H9 (cell line): ENCODE results near the gene NEDD4L. TPM values are rescaled to one million over a fixed set of nuclear protein-coding genes. Genes with fewer than 3 reads are reported as not detected.
A peak's percentile ranks its signal among the peaks of the same experiment; 100 is the strongest.

Experiments used
- DNase-seq: peaks from one replicate; pipeline ENCODE4 v3.0.0-alpha.2; 2017
- H2AFZ ChIP-seq: one replicate; pipeline ENCODE4 v1.6.1; 2013; ENCODE audit warnings: mild to moderate bottlenecking, low read length, control low read depth, moderate library complexity
- H2AK5ac ChIP-seq: 2 replicates; pipeline ENCODE4 v1.6.1; 2013; ENCODE audit warnings: low read length, control low read depth, mixed read lengths; ENCODE audit not compliant: insufficient read length
- H2BK120ac ChIP-seq: one replicate; pipeline ENCODE4 v1.6.1; 2013; ENCODE audit warnings: low read depth, mild to moderate bottlenecking, low read length, control low read depth, inconsistent platforms; ENCODE audit not compliant: poor library complexity, severe bottlenecking
- H2BK12ac ChIP-seq: 2 replicates; pipeline ENCODE4 v1.6.1; 2013; ENCODE audit warnings: low read length, control low read depth, mixed read lengths, low read depth; ENCODE audit not compliant: insufficient read length
- H2BK15ac ChIP-seq: 2 replicates; pipeline ENCODE4 v1.6.1; 2013; ENCODE audit warnings: low read depth, low read length, control low read depth
- H2BK20ac ChIP-seq: one replicate; pipeline ENCODE4 v1.6.1; 2013; ENCODE audit warnings: low read depth, mild to moderate bottlenecking, low read length, control low read depth, inconsistent platforms; ENCODE audit not compliant: poor library complexity, severe bottlenecking
- H2BK5ac ChIP-seq: 2 replicates; pipeline ENCODE4 v1.6.1; 2013; ENCODE audit warnings: low read length, control low read depth, mixed read lengths; ENCODE audit not compliant: insufficient read length
- H3K14ac ChIP-seq: 2 replicates; pipeline ENCODE4 v1.6.1; 2013; ENCODE audit warnings: low read length, control low read depth; ENCODE audit not compliant: insufficient read depth
- H3K18ac ChIP-seq: 2 replicates; pipeline ENCODE4 v1.6.1; 2013; ENCODE audit warnings: low read depth, mild to moderate bottlenecking, mixed read lengths, low read length, control low read depth; ENCODE audit not compliant: insufficient read length
- H3K23ac ChIP-seq: 2 replicates; pipeline ENCODE4 v1.6.1; 2013; ENCODE audit warnings: low read length, control low read depth, mixed read lengths, low read depth; ENCODE audit not compliant: insufficient read length
- H3K23me2 ChIP-seq: 2 replicates; pipeline ENCODE4 v1.6.1; 2013; ENCODE audit warnings: low read depth, mild to moderate bottlenecking, mixed read lengths, low read length, control low read depth; ENCODE audit not compliant: insufficient read length, poor library complexity, severe bottlenecking
- H3K27ac ChIP-seq: 2 replicates; pipeline ENCODE4 v1.5.1; 2013; ENCODE audit warnings: low read length, control low read depth, mixed read lengths, low read depth; ENCODE audit not compliant: insufficient read length
- H3K27me3 ChIP-seq: 2 replicates; pipeline ENCODE4 v1.6.1; 2013; ENCODE audit warnings: low read length, control low read depth, inconsistent platforms; ENCODE audit not compliant: insufficient read depth
- H3K4ac ChIP-seq: 2 replicates; pipeline ENCODE4 v1.6.1; 2013; ENCODE audit warnings: low read depth, mild to moderate bottlenecking, control low read depth, inconsistent platforms, low read length, moderate library complexity
- H3K4me1 ChIP-seq: 2 replicates; pipeline ENCODE4 v1.6.1; 2013; ENCODE audit warnings: low read length, control low read depth, inconsistent platforms; ENCODE audit not compliant: insufficient read depth
- H3K4me2 ChIP-seq: 2 replicates; pipeline ENCODE4 v1.6.1; 2013; ENCODE audit warnings: low read length, control low read depth, mixed read lengths; ENCODE audit not compliant: insufficient read length, insufficient read depth
- H3K56ac ChIP-seq: 2 replicates; pipeline ENCODE4 v1.6.1; 2013; ENCODE audit warnings: low read depth, mild to moderate bottlenecking, mixed read lengths, low read length, control low read depth; ENCODE audit not compliant: insufficient read length
- H3K79me1 ChIP-seq: 2 replicates; pipeline ENCODE4 v1.6.1; 2013; ENCODE audit warnings: low read depth, mild to moderate bottlenecking, moderate library complexity, low read length, control low read depth, inconsistent platforms; ENCODE audit not compliant: insufficient read depth, poor library complexity, severe bottlenecking
- H3K79me2 ChIP-seq: 2 replicates; pipeline ENCODE4 v1.6.1; 2013; ENCODE audit warnings: low read length, control low read depth, inconsistent platforms; ENCODE audit not compliant: insufficient read depth
- H3K9ac ChIP-seq: 2 replicates; pipeline ENCODE4 v1.6.1; 2013; ENCODE audit warnings: low read length, control low read depth, mixed read lengths; ENCODE audit not compliant: insufficient read length; ENCODE audit errors: extremely low read depth
- H3K9me3 ChIP-seq: one replicate; pipeline ENCODE4 v1.6.1; 2013; ENCODE audit warnings: low read depth, low read length, inconsistent platforms; ENCODE audit not compliant: control insufficient read depth
- H3T11ph ChIP-seq: one replicate; pipeline ENCODE4 v1.6.1; 2013; ENCODE audit warnings: mild to moderate bottlenecking, low read length, control low read depth, inconsistent platforms
- H4K20me1 ChIP-seq: one replicate; pipeline ENCODE4 v1.6.1; 2013; ENCODE audit not compliant: control insufficient read depth, insufficient read length, insufficient read depth
- H4K5ac ChIP-seq: 2 replicates; pipeline ENCODE4 v1.6.1; 2013; ENCODE audit warnings: low read depth, mild to moderate bottlenecking, mixed read lengths, low read length, control low read depth; ENCODE audit not compliant: insufficient read length
- H4K8ac ChIP-seq: replicated peaks from 2 replicates; pipeline ENCODE4 v1.6.1; 2013; ENCODE audit warnings: low read length, control low read depth, mixed read lengths, low read depth; ENCODE audit not compliant: insufficient read length
- H4K91ac ChIP-seq: 2 replicates; pipeline ENCODE4 v1.6.1; 2013; ENCODE audit warnings: low read depth, mild to moderate bottlenecking, moderate library complexity, mixed read lengths, low read length, control low read depth; ENCODE audit not compliant: insufficient read length
- H3K27ac Mint-ChIP-seq, 3 experiments: 2 replicates in 2 of 3; 3 replicates in 1 of 3; pipeline ENCODE4 v1.8.0; 2020 to 2021; ENCODE audit warnings: mixed read lengths in 3 of 3, mild to moderate bottlenecking in 1 of 3, moderate library complexity in 1 of 3
- H3K27me3 Mint-ChIP-seq: 2 replicates; pipeline ENCODE4 v1.8.0; 2021; ENCODE audit warnings: low read depth, mild to moderate bottlenecking, moderate library complexity, mixed read lengths
- H3K36me3 Mint-ChIP-seq, 3 experiments: 2 replicates in 2 of 3; 3 replicates in 1 of 3; pipeline ENCODE4 v1.8.0; 2020 to 2021; ENCODE audit warnings: low read depth in 3 of 3, mixed read lengths in 3 of 3; ENCODE audit not compliant: insufficient read depth in 1 of 3
- H3K4me1 Mint-ChIP-seq, 2 experiments: 2 replicates each; pipeline ENCODE4 v1.8.0; 2020; ENCODE audit warnings: mixed read lengths in 2 of 2
- H3K4me3 Mint-ChIP-seq, 2 experiments: 2 replicates in 1 of 2; 3 replicates in 1 of 2; pipeline ENCODE4 v1.8.0; 2020 to 2021; ENCODE audit warnings: mild to moderate bottlenecking in 2 of 2, mixed read lengths in 2 of 2, moderate library complexity in 1 of 2
- H3K9me3 Mint-ChIP-seq, 2 experiments: 2 replicates in 1 of 2; 3 replicates in 1 of 2; pipeline ENCODE4 v1.8.0; 2020; ENCODE audit warnings: mild to moderate bottlenecking in 2 of 2, mixed read lengths in 2 of 2, moderate library complexity in 1 of 2
- WGBS: extraction: QIAGEN DNeasy Blood & Tissue Kit; methylation state at CpG from one replicate; pipeline ENCODE4 v1.1.7; 2013; ENCODE audit warnings: missing lambda C conversion rate, low lambda C conversion rate, mixed read lengths; ENCODE audit not compliant: insufficient read length; ENCODE audit errors: extremely low coverage; 5-methylcytosine and 5-hydroxymethylcytosine counted together
- total RNA-seq: library from RNA; stranded (reverse); gene quantifications from 2 replicates; pipeline ENCODE4 v1.2.1, GENCODE V29; 2021
- TF ChIP-seq, protein P1 (sequence below): fragments of 200-600 bp; sonication (generic); conservative IDR thresholded peaks from 3 replicates; pipeline ENCODE4 v1.8.0; 2021; ENCODE audit warnings: antibody characterized with exemption, mild to moderate bottlenecking

NEDD4L gene
- total RNA-seq, 1 experiment from 2014 or later = 76.3 TPM

DNA sequence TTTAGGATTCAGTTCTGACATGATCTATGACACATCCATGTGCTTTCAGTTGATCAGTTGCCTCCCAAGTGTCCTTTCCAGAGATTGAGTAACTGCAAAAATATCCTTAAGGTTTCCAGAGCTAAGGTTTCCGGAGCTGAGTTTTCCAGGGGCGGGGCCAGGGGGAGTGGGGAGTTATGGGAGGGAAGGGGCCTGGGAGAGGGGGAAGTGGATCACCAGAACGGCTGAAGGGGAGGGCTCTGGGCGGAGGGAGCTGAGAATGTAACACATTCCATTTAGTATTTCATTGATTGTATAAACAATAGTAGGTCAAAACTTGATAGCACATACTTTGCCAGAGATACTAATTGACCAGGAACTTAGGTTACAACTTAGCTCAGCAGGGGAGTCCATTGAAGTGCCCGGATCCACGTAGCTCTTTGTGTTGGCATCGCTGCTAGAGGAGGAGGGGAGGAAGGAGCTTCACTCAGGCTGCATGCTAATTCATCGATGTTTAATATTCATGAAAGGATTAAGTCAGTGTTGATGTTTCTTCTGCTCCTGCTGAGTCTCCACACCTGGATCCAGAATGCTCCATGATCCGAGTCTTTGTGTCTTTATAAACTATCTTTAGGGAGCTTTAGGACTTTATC lies 295.1 kb downstream of the NEDD4L start:
- no peak overlapping the region for H2AFZ ChIP-seq
- H3K27ac ChIP-seq = no peak overlapping the region
- peaks cover 87 to 94% of the 10 kb centered on the region in 2 experiments for H3K4me1 Mint-ChIP-seq

More for the DNA sequence above, 295.1 kb downstream of the NEDD4L start:
- no peak overlapping the region for H3K56ac ChIP-seq
- H3K9ac ChIP-seq = no peak overlapping the region
- no peaks in the 10 kb centered on the region for H3K27me3 ChIP-seq
- H3K79me2 ChIP-seq = no peaks in the 10 kb centered on the region
- H3K4me2 ChIP-seq = peak overlapping the region; percentile 68
- no peaks in the 10 kb centered on the region for H3K9me3 ChIP-seq
- H3K23me2 ChIP-seq = peaks cover 3% of the 10 kb centered on the region
- H3K4ac ChIP-seq = no peak overlapping the region
- H4K8ac ChIP-seq = no peak overlapping the region
- H3K9me3 Mint-ChIP-seq = no peaks in the 10 kb centered on the region
- no peaks in the 10 kb centered on the region for H4K20me1 ChIP-seq
- no CpG with 5 or more reads among the region's 9 CpGs for WGBS
- H3K79me1 ChIP-seq = no peaks in the 10 kb centered on the region
- H4K91ac ChIP-seq = no peak overlapping the region
- H2BK20ac ChIP-seq = no peak overlapping the region
- H3K23ac ChIP-seq = no peak overlapping the region
- peak overlapping the region; percentile 64 to 79 for H3K4me3 Mint-ChIP-seq
- H2BK12ac ChIP-seq = no peak overlapping the region
- H2BK5ac ChIP-seq = no peak overlapping the region
- no peak overlapping the region for H3K18ac ChIP-seq
- H2AK5ac ChIP-seq = no peak overlapping the region
- no peak overlapping the region for H2BK120ac ChIP-seq
- no peak overlapping the region for H4K5ac ChIP-seq
- H3K4me1 ChIP-seq = peaks cover 12% of the 10 kb centered on the region
- DNase-seq = peak; percentile 62
- H3K27me3 Mint-ChIP-seq = no peaks in the 10 kb centered on the region
- H3K27ac Mint-ChIP-seq = peak overlapping the region; percentile 49 to 93 (median 90)
- H3K36me3 Mint-ChIP-seq = peaks cover 11 to 29% (median 21%) of the 10 kb centered on the region in 3 experiments; a peak in 6 of 7 replicates
- no peak overlapping the region for H2BK15ac ChIP-seq
- H3K14ac ChIP-seq = no peak overlapping the region
- TF ChIP-seq, protein P1, sequence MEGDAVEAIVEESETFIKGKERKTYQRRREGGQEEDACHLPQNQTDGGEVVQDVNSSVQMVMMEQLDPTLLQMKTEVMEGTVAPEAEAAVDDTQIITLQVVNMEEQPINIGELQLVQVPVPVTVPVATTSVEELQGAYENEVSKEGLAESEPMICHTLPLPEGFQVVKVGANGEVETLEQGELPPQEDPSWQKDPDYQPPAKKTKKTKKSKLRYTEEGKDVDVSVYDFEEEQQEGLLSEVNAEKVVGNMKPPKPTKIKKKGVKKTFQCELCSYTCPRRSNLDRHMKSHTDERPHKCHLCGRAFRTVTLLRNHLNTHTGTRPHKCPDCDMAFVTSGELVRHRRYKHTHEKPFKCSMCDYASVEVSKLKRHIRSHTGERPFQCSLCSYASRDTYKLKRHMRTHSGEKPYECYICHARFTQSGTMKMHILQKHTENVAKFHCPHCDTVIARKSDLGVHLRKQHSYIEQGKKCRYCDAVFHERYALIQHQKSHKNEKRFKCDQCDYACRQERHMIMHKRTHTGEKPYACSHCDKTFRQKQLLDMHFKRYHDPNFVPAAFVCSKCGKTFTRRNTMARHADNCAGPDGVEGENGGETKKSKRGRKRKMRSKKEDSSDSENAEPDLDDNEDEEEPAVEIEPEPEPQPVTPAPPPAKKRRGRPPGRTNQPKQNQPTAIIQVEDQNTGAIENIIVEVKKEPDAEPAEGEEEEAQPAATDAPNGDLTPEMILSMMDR = no peak
- no peak overlapping the region for H3T11ph ChIP-seq
